Upper lobe of left lung (tissue), 6 donors: ENCODE results near the gene GLT8D2. TPM values are rescaled to one million over a fixed set of nuclear protein-coding genes. Genes with fewer than 3 reads are reported as not detected.

Experiments
- ATAC-seq, 2 donors: fragments of 200-7000 bp; cut with Tn5 transposase; one replicate each; pipeline ENCODE4 v1.9.1; 2022; ENCODE audit warnings: mild to moderate bottlenecking in 2 of 2, moderate library complexity in 2 of 2; ENCODE audit not compliant: low FRiP score in 2 of 2
- DNase-seq, 2 donors: peaks; one replicate each; pipeline ENCODE4 v3.0.0-alpha.2; 2019 to 2020
- H3K27ac ChIP-seq, 4 donors: fragments of 200-600 bp; sonication (generic); one replicate each; pipeline ENCODE4 v1.5.1; 2016 to 2019
- H3K27me3 ChIP-seq, 4 donors: fragments of 200-600 bp; sonication (generic); one replicate each; pipeline ENCODE4 v1.5.1; 2017 to 2019
- H3K36me3 ChIP-seq, 4 donors: fragments of 200-600 bp; sonication (generic); one replicate each; pipeline ENCODE4 v1.5.1; 2016 to 2019
- H3K4me1 ChIP-seq, 4 donors: fragments of 200-600 bp; sonication (generic); one replicate each; pipeline ENCODE4 v1.5.1; 2018 to 2019
- H3K4me3 ChIP-seq, 4 donors: fragments of 200-600 bp; sonication (generic); one replicate each; pipeline ENCODE4 v1.5.1; 2017 to 2019; ENCODE audit warnings: mild to moderate bottlenecking in 2 of 4, moderate library complexity in 1 of 4
- H3K9me3 ChIP-seq, 4 donors: fragments of 200-600 bp; sonication (generic); one replicate each; pipeline ENCODE4 v1.5.1; 2018 to 2019
- CTCF ChIP-seq, 6 experiments: fragments of 450-650 bp in 4 of 6; fragments of 200-600 bp in 2 of 6; sonication (generic) in 2 of 6; IDR thresholded peaks; one replicate each; pipeline ENCODE4 v1.5.1; 2016 to 2019; ENCODE audit warnings: antibody characterized with exemption in 6 of 6
- EP300 ChIP-seq, 4 donors: sonication (generic); formaldehyde crosslinking; IDR thresholded peaks; one replicate each; pipeline ENCODE4 v1.5.1; 2017; ENCODE audit warnings: antibody characterized with exemption in 4 of 4, control low read depth in 2 of 4
- POLR2A ChIP-seq, 4 donors: fragments of 450-650 bp; IDR thresholded peaks; one replicate each; pipeline ENCODE4 v1.5.1; 2016 to 2017; ENCODE audit warnings: antibody characterized with exemption in 4 of 4, mild to moderate bottlenecking in 2 of 4
- POLR2AphosphoS5 ChIP-seq, 2 donors: sonication (generic); formaldehyde crosslinking; IDR thresholded peaks; one replicate each; pipeline ENCODE4 v1.5.1; 2017; ENCODE audit warnings: antibody characterized with exemption in 2 of 2
- WGBS, 2 donors: methylation state at CpG; one replicate each; pipeline ENCODE4 v1.1.5; 2017 to 2018; 5-methylcytosine and 5-hydroxymethylcytosine counted together
- total RNA-seq, 6 donors: library from RNA; depleted of rRNA in 4 of 6; stranded (reverse); fragments of >200 nt in 4 of 6; gene quantifications; one replicate each; pipeline versions ENCODE4 v1.1.0 to v1.2.1, GENCODE V29; 2016 to 2021
- donor health status: DM: no; HTN: no; CAD: no; lungs with moderate emphysema.
- donor health status: DM: no; HTN: yes; CAD: no; lungs with severe emphysema.

The GLT8D2 gene
- total RNA-seq = 1 to 10 TPM in 5 of 6 donors, not detected in 1; 2.4 to 9.5 (median 5.3) TPM

- TF ChIP-seq POLR2AphosphoS5 (IDR thresholded peaks at IDR 0.05) (no peak), CTCF (IDR thresholded peaks at IDR 0.05) (no peak), POLR2A (IDR thresholded peaks at IDR 0.05) (no peak), EP300 (IDR thresholded peaks at IDR 0.05) (no peak)
- peak; percentile 33 to 77 for DNase-seq
- Histone ChIP-seq H3K4me3 (peak within 1 kb of the TSS in 3 of 4 donors; percentile 35 to 52 (median 50)), H3K4me1 (peaks cover 3 to 13% (median 8%) of the 10 kb centered on the region in 4 donors), H3K36me3 (no peaks in the 10 kb centered on the region), H3K27ac (peak within 1 kb of the TSS in 3 of 4 donors; percentile 7 to 53 (median 26)), H3K27me3 (no peaks in the 10 kb centered on the region), H3K9me3 (no peaks in the 10 kb centered on the region)
- WGBS, 2 donors = 0 to 2% methylated on average over 22 to 24 of the region's 24 CpGs
- ATAC-seq = peak; percentile 57 to 94
Observed at GRCh38 chr12:104049903-104050356, at the start of gene GLT8D2. TSS of gene GLT8D2 (minus strand) at chr12:104050187. CDS start at chr12:104019648, 30,539 bp downstream.

- 88 to 98% methylated on average over 2 of the region's 2 CpGs for WGBS, 2 donors
- no peak for ATAC-seq
- Histone ChIP-seq H3K4me1 (no peaks in the 10 kb centered on the region), H3K27ac (no peak overlapping the region), H3K9me3 (no peaks in the 10 kb centered on the region), H3K4me3 (no peak overlapping the region), H3K27me3 (no peaks in the 10 kb centered on the region), H3K36me3 (peaks cover 26 to 90% (median 50%) of the 10 kb centered on the region in 4 donors)
- TF ChIP-seq CTCF (IDR thresholded peaks at IDR 0.05) (no peak), POLR2A (IDR thresholded peaks at IDR 0.05) (no peak), EP300 (IDR thresholded peaks at IDR 0.05) (no peak), POLR2AphosphoS5 (IDR thresholded peaks at IDR 0.05) (no peak)
- no peak for DNase-seq
Observed at GRCh38 chr12:104097954-104098353, 48.0 kb upstream of the GLT8D2 start.

GRCh38 chr12:104095289-104095688 is 45.3 kb upstream of the GLT8D2 start:
- ATAC-seq (no peak), DNase-seq (no peak)
- no peaks in the 10 kb centered on the region for H3K27me3 ChIP-seq
- no peaks in the 10 kb centered on the region for H3K4me1 ChIP-seq
- H3K9me3 ChIP-seq = no peaks in the 10 kb centered on the region
- H3K36me3 ChIP-seq = peaks cover 26 to 90% (median 45%) of the 10 kb centered on the region in 4 donors
- no peak overlapping the region for H3K4me3 ChIP-seq
- WGBS, 2 donors = 79 to 83% methylated on average over 1 of the region's 1 CpG
- TF ChIP-seq CTCF (IDR thresholded peaks at IDR 0.05) (no peak), POLR2AphosphoS5 (IDR thresholded peaks at IDR 0.05) (no peak), POLR2A (IDR thresholded peaks at IDR 0.05) (no peak), EP300 (IDR thresholded peaks at IDR 0.05) (no peak)
- no peak overlapping the region for H3K27ac ChIP-seq

GRCh38 chr12:104094284-104094683 is 44.3 kb upstream of the GLT8D2 start:
- ATAC-seq = no peak
- DNase-seq = no peak
- WGBS, 2 donors = 92 to 94% methylated on average over 3 of the region's 3 CpGs
- no peak overlapping the region for H3K27ac ChIP-seq
- no peak overlapping the region for H3K4me3 ChIP-seq
- TF ChIP-seq POLR2A (IDR thresholded peaks at IDR 0.05) = no peak
- TF ChIP-seq CTCF (IDR thresholded peaks at IDR 0.05) = no peak
- TF ChIP-seq EP300 (IDR thresholded peaks at IDR 0.05) = no peak
- TF ChIP-seq POLR2AphosphoS5 (IDR thresholded peaks at IDR 0.05) = no peak
- H3K4me1 ChIP-seq = no peaks in the 10 kb centered on the region
- H3K9me3 ChIP-seq = no peaks in the 10 kb centered on the region
- H3K36me3 ChIP-seq = peaks cover 24 to 89% (median 43%) of the 10 kb centered on the region in 4 donors
- no peaks in the 10 kb centered on the region for H3K27me3 ChIP-seq

GRCh38 chr12:104091136-104091535 is 41.1 kb upstream of the GLT8D2 start:
- H3K27ac ChIP-seq = no peak overlapping the region
- peaks cover 30 to 88% (median 47%) of the 10 kb centered on the region in 4 donors for H3K36me3 ChIP-seq
- DNase-seq = no peak
- H3K27me3 ChIP-seq = no peaks in the 10 kb centered on the region
- no peaks in the 10 kb centered on the region for H3K9me3 ChIP-seq
- no peaks in the 10 kb centered on the region for H3K4me1 ChIP-seq
- H3K4me3 ChIP-seq = no peak overlapping the region
- ATAC-seq = no peak
- TF ChIP-seq CTCF (IDR thresholded peaks at IDR 0.05) (no peak), POLR2A (IDR thresholded peaks at IDR 0.05) (no peak), EP300 (IDR thresholded peaks at IDR 0.05) (no peak), POLR2AphosphoS5 (IDR thresholded peaks at IDR 0.05) (no peak)
- 93 to 98% methylated on average over 4 of the region's 4 CpGs for WGBS, 2 donors
